HL-60 (cell line): ENCODE results near the gene LAMP1.

Source experiments
- POLR2AphosphoS5 ChIP-seq: IDR thresholded peaks from 2 replicates; pipeline ENCODE4 v1.6.1; 2012; ENCODE audit warnings: low read depth
- TF ChIP-seq, protein P1 (sequence below): IDR thresholded peaks from one replicate; pipeline ENCODE4 v1.5.1; 2011; ENCODE audit warnings: low read length, control low read depth, inconsistent platforms; ENCODE audit not compliant: insufficient read depth
- TF ChIP-seq, protein P2 (sequence below): IDR thresholded peaks from 2 replicates; pipeline ENCODE4 v1.6.1; 2012; ENCODE audit warnings: low read depth; ENCODE audit not compliant: insufficient replicate concordance

DNA sequence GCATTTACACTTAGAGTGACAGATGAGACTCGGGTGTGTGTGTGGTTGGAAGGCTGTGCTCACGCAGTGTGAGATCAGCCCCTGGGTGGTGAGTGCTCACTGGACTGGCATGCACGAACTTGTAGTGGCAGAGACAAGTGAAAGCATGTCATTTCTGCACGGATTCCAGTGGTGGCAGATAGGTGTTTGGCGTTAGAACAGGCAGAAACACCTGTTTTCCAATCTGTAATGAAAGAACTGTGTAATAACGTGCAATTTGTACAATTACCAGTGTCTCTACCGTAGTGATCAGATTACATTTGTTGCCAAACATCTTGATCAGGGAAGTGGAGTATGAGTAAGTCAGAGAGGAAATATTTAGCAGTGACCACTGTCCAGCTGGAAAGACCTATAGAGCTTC is 8.2 kb downstream of the LAMP1 start:
- TF ChIP-seq, protein P1, sequence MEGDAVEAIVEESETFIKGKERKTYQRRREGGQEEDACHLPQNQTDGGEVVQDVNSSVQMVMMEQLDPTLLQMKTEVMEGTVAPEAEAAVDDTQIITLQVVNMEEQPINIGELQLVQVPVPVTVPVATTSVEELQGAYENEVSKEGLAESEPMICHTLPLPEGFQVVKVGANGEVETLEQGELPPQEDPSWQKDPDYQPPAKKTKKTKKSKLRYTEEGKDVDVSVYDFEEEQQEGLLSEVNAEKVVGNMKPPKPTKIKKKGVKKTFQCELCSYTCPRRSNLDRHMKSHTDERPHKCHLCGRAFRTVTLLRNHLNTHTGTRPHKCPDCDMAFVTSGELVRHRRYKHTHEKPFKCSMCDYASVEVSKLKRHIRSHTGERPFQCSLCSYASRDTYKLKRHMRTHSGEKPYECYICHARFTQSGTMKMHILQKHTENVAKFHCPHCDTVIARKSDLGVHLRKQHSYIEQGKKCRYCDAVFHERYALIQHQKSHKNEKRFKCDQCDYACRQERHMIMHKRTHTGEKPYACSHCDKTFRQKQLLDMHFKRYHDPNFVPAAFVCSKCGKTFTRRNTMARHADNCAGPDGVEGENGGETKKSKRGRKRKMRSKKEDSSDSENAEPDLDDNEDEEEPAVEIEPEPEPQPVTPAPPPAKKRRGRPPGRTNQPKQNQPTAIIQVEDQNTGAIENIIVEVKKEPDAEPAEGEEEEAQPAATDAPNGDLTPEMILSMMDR = no peak
- TF ChIP-seq POLR2AphosphoS5 = no peak
- TF ChIP-seq, protein P2, sequence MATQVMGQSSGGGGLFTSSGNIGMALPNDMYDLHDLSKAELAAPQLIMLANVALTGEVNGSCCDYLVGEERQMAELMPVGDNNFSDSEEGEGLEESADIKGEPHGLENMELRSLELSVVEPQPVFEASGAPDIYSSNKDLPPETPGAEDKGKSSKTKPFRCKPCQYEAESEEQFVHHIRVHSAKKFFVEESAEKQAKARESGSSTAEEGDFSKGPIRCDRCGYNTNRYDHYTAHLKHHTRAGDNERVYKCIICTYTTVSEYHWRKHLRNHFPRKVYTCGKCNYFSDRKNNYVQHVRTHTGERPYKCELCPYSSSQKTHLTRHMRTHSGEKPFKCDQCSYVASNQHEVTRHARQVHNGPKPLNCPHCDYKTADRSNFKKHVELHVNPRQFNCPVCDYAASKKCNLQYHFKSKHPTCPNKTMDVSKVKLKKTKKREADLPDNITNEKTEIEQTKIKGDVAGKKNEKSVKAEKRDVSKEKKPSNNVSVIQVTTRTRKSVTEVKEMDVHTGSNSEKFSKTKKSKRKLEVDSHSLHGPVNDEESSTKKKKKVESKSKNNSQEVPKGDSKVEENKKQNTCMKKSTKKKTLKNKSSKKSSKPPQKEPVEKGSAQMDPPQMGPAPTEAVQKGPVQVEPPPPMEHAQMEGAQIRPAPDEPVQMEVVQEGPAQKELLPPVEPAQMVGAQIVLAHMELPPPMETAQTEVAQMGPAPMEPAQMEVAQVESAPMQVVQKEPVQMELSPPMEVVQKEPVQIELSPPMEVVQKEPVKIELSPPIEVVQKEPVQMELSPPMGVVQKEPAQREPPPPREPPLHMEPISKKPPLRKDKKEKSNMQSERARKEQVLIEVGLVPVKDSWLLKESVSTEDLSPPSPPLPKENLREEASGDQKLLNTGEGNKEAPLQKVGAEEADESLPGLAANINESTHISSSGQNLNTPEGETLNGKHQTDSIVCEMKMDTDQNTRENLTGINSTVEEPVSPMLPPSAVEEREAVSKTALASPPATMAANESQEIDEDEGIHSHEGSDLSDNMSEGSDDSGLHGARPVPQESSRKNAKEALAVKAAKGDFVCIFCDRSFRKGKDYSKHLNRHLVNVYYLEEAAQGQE = no peak
